K562 (cell line): ENCODE measurements around the gene HEATR1. TPM values are rescaled to one million over a fixed set of nuclear protein-coding genes. Genes with fewer than 3 reads are reported as not detected.

ENCODE experiments used
- ADNP ChIP-seq: fragments of 200-800 bp; sonication (Bioruptor generic); IDR thresholded peaks from 2 replicates; pipeline ENCODE4 v1.6.1; 2016; ENCODE audit warnings: missing genetic modification characterization, missing compliant biosample characterization
- EP300 ChIP-seq: IDR thresholded peaks from 2 replicates; pipeline ENCODE4 v1.6.1; 2012; ENCODE audit warnings: low read length, improper control_type of control experiment
- EP400 ChIP-seq: fragments of 450-650 bp; IDR thresholded peaks from 2 replicates; pipeline ENCODE4 v1.6.1; 2017; ENCODE audit warnings: antibody characterized with exemption, mild to moderate bottlenecking, moderate library complexity
- ESRRA ChIP-seq: fragments of 450-650 bp; IDR thresholded peaks from 2 replicates; pipeline ENCODE4 v1.6.1; 2014; ENCODE audit warnings: low read depth, mild to moderate bottlenecking, moderate library complexity, borderline replicate concordance
- HIVEP1 ChIP-seq: fragments of 250-450 bp; sonication (Bioruptor Pico); IDR thresholded peaks from 2 replicates; pipeline ENCODE4 v1.4.0; 2020; ENCODE audit warnings: mild to moderate bottlenecking
- MEIS2 ChIP-seq: fragments of 450-650 bp; IDR thresholded peaks from 2 replicates; pipeline ENCODE4 v1.6.1; 2014; ENCODE audit warnings: mild to moderate bottlenecking; ENCODE audit not compliant: partially characterized antibody
- MIER1 ChIP-seq: fragments of 450-650 bp; IDR thresholded peaks from 2 replicates; pipeline ENCODE4 v1.6.1; 2016; ENCODE audit warnings: antibody characterized with exemption, mild to moderate bottlenecking, low read depth
- MTA1 ChIP-seq: fragments of 450-650 bp; IDR thresholded peaks from 2 replicates; pipeline ENCODE4 v1.6.1; 2017; ENCODE audit warnings: borderline replicate concordance
- PHB2 ChIP-seq: fragments of 450-650 bp; IDR thresholded peaks from 2 replicates; pipeline ENCODE4 v1.6.1; 2017; ENCODE audit warnings: low read depth
- POLR2AphosphoS2 ChIP-seq: IDR thresholded peaks from 2 replicates; pipeline ENCODE4 v1.6.1; 2012; ENCODE audit warnings: low read length, improper control_type of control experiment
- POLR2AphosphoS5 ChIP-seq: IDR thresholded peaks from 2 replicates; pipeline ENCODE4 v1.6.1; 2011; ENCODE audit warnings: mild to moderate bottlenecking, low read depth, low read length, moderate library complexity; ENCODE audit not compliant: control insufficient read depth, insufficient read depth
- RFX1 ChIP-seq: fragments of 450-650 bp; IDR thresholded peaks from 2 replicates; pipeline ENCODE4 v1.6.1; 2016; ENCODE audit warnings: mild to moderate bottlenecking, moderate library complexity
- RHOXF2B ChIP-seq: fragments of 250-450 bp; sonication (Bioruptor Pico); conservative IDR thresholded peaks from 2 replicates; pipeline ENCODE4 v1.5.1; 2021
- TAL1 ChIP-seq: fragments of 450-650 bp; IDR thresholded peaks from 2 replicates; pipeline ENCODE4 v1.6.1; 2016; ENCODE audit warnings: mild to moderate bottlenecking
- TCFL5 ChIP-seq: fragments of 250-450 bp; sonication (Bioruptor Pico); conservative IDR thresholded peaks from 2 replicates; pipeline ENCODE4 v1.6.1; 2021; ENCODE audit warnings: mild to moderate bottlenecking, moderate library complexity, matching md5 sums
- TEAD4 ChIP-seq, 2 experiments: sonication (generic) in 1 of 2; formaldehyde crosslinking in 1 of 2; IDR thresholded peaks; 2 replicates each; pipeline versions ENCODE4 v1.6.1 to v1.8.0; 2012 to 2022; ENCODE audit warnings: borderline replicate concordance in 1 of 2, inconsistent platforms in 1 of 2, low read length in 1 of 2, mild to moderate bottlenecking in 1 of 2, missing genetic modification reagents in 1 of 2
- ZBTB1 ChIP-seq: sonication (generic); formaldehyde crosslinking; IDR thresholded peaks from 2 replicates; pipeline ENCODE4 v1.8.1; 2023; ENCODE audit warnings: missing genetic modification reagents, low read depth, mild to moderate bottlenecking, borderline replicate concordance
- ZC3H8 ChIP-seq: fragments of 450-650 bp; IDR thresholded peaks from 2 replicates; pipeline ENCODE4 v1.6.1; 2017
- ZNF134 ChIP-seq: fragments of 250-450 bp; sonication (Bioruptor Pico); conservative IDR thresholded peaks from 2 replicates; pipeline ENCODE4 v1.4.0; 2020
- ZNF316 ChIP-seq: fragments of 450-650 bp; IDR thresholded peaks from 2 replicates; pipeline ENCODE4 v1.6.1; 2016
- ZNF324 ChIP-seq: fragments of 250-450 bp; sonication (Bioruptor Pico); IDR thresholded peaks from 2 replicates; pipeline ENCODE4 v1.4.0; 2020; ENCODE audit warnings: mild to moderate bottlenecking
- ZNF41 ChIP-seq: fragments of 250-450 bp; sonication (Bioruptor Pico); conservative IDR thresholded peaks from 2 replicates; pipeline ENCODE4 v1.4.0; 2020; ENCODE audit warnings: mild to moderate bottlenecking
- ZNF584 ChIP-seq: fragments of 200-800 bp; sonication (Bioruptor generic); IDR thresholded peaks from 2 replicates; pipeline ENCODE4 v1.6.1; 2016; ENCODE audit warnings: low read depth, mild to moderate bottlenecking, missing genetic modification characterization, missing compliant biosample characterization
- ZNF75A ChIP-seq: fragments of 450-650 bp; formaldehyde crosslinking; IDR thresholded peaks from 2 replicates; pipeline ENCODE4 v1.4.0; 2020; ENCODE audit warnings: mild to moderate bottlenecking
- ZNF764 ChIP-seq: fragments of 250-450 bp; sonication (Bioruptor Pico); IDR thresholded peaks from 2 replicates; pipeline ENCODE4 v1.4.0; 2020; ENCODE audit warnings: low read depth, mild to moderate bottlenecking, moderate library complexity
- ZSCAN32 ChIP-seq: fragments of 450-650 bp; formaldehyde crosslinking; IDR thresholded peaks from 2 replicates; pipeline ENCODE4 v1.4.0; 2020; ENCODE audit warnings: mild to moderate bottlenecking, moderate library complexity
- polyA plus RNA-seq, 8 experiments: library from polyadenylated mRNA; depleted of rRNA in 4 of 8; stranded (reverse) in 5 of 8; unstranded in 3 of 8; fragments of >200 nt; fragmentation: Nextera tagmentation in 2 of 8; fragmentation: Illumina TruSeq in 1 of 8; extraction: Ambion mirVana in 2 of 8; extraction: Trizol in 1 of 8; gene quantifications; 2 replicates each; pipeline versions ENCODE4 v1.2.1 to v1.2.3, GENCODE V29; 2011 to 2014; ENCODE audit warnings: inconsistent platforms in 1 of 8, missing spikeins in 1 of 8
- total RNA-seq, 7 experiments: library from RNA; depleted of rRNA in 6 of 7; stranded (reverse); fragments of >200 nt in 6 of 7; fragmentation: Illumina TruSeq in 2 of 7; extraction: Trizol in 2 of 7; gene quantifications; 2 replicates each; pipeline versions ENCODE4 v1.2.1 to v1.2.3, GENCODE V29; 2011 to 2021; ENCODE audit warnings: low replicate concordance in 1 of 7
- TF ChIP-seq, protein P1 (sequence below), 2 experiments: fragments of 450-650 bp; IDR thresholded peaks; 2 replicates each; pipeline ENCODE4 v1.6.1; 2018; ENCODE audit warnings: mild to moderate bottlenecking in 2 of 2, low read depth in 1 of 2; ENCODE audit not compliant: partially characterized antibody in 2 of 2

Gene HEATR1
- total and polyA plus RNA-seq, 9 of the 15 experiments (the other 6 are each of a cell fraction or from before 2014, with no cell fraction given), result 28.3 to 108 (median 50.9) TPM

DNA sequence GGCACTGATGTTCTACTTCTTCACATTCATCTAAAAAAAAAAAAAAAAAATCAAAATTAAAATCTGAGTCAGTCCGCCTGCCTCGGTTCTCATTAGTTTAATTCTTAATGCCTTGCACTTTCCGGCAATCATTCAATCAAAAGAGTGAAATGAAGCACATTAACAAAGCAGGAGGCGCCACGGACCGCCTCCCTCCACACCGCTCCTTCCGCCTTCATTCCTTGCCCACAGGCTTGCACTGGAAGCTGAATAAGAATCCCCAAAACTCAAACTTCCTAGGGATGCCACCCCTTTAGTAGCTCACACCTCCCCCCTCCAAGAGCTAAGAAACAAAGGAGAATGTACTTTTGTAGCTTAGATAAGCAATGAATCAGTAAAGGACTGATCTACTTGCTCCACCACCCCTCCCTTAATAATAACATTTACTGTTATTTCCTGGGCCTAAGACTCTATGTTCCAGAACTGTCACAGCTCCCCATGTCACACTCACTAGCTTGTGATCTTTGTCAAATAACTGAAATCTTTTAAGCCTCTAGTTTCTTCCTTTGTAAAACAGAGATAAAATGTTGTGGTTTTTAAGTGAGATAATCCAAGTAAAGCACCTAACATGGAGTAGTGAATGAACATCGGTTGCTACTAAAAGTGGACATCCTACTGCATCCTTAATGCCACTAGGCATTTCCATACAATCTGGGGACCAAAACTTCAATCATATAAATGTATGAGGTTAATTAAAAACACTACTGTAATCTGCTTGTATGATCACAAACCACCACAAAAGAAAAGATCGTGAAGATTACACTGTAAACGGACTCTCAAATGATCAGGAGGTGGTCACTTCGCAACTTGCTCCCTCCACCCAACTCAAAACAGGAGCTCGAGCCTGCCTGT, 53.1 kb downstream of the HEATR1 start (continued):
- peak; percentile 88 for TF ChIP-seq ADNP (tag)
- no peak; the same call in 1 of the 2 replicates for TF ChIP-seq RHOXF2B (CRISPR knock-in tag)
- TF ChIP-seq ZNF584, result 0 out of 2 replicates have a peak, but pooled peaks have one; percentile 7
- TF ChIP-seq ZNF764 (CRISPR knock-in tag), result no peak
- no peak for TF ChIP-seq PHB2
- TF ChIP-seq ZSCAN32 (CRISPR knock-in tag), result no peak
- no peak for TF ChIP-seq MIER1
- peak; percentile 69; the same call in 1 of the 2 replicates for TF ChIP-seq ESRRA
- TF ChIP-seq EP300, result peak; percentile 79
- TF ChIP-seq ZNF316, result no peak
- no peak for TF ChIP-seq RFX1
- no peak for TF ChIP-seq EP400
- TF ChIP-seq ZNF75A (CRISPR knock-in tag), result 0 out of 2 replicates have a peak, but pooled peaks have one; percentile 9
- TF ChIP-seq ZBTB1 (CRISPR knock-in tag), result no peak
- TF ChIP-seq ZNF324 (CRISPR knock-in tag), result no peak
- TF ChIP-seq MEIS2, result peak; percentile 62
- 0 out of 2 replicates have a peak, but pooled peaks have one; percentile 14 for TF ChIP-seq POLR2AphosphoS2
- TF ChIP-seq TCFL5 (CRISPR knock-in tag), result no peak
- no peak for TF ChIP-seq HIVEP1 (CRISPR knock-in tag)
- TF ChIP-seq MTA1, result no peak
- peak; percentile 61; the same call in 1 of the 2 replicates for TF ChIP-seq TEAD4 (IDR thresholded peaks at IDR 0.05; ENCODE audit: low read length)
- no peak for TF ChIP-seq TEAD4 (CRISPR knock-in tag; IDR thresholded peaks at IDR 0.05; ENCODE audit: borderline replicate concordance)
- TF ChIP-seq POLR2AphosphoS5, result no peak
- TF ChIP-seq, protein P1, sequence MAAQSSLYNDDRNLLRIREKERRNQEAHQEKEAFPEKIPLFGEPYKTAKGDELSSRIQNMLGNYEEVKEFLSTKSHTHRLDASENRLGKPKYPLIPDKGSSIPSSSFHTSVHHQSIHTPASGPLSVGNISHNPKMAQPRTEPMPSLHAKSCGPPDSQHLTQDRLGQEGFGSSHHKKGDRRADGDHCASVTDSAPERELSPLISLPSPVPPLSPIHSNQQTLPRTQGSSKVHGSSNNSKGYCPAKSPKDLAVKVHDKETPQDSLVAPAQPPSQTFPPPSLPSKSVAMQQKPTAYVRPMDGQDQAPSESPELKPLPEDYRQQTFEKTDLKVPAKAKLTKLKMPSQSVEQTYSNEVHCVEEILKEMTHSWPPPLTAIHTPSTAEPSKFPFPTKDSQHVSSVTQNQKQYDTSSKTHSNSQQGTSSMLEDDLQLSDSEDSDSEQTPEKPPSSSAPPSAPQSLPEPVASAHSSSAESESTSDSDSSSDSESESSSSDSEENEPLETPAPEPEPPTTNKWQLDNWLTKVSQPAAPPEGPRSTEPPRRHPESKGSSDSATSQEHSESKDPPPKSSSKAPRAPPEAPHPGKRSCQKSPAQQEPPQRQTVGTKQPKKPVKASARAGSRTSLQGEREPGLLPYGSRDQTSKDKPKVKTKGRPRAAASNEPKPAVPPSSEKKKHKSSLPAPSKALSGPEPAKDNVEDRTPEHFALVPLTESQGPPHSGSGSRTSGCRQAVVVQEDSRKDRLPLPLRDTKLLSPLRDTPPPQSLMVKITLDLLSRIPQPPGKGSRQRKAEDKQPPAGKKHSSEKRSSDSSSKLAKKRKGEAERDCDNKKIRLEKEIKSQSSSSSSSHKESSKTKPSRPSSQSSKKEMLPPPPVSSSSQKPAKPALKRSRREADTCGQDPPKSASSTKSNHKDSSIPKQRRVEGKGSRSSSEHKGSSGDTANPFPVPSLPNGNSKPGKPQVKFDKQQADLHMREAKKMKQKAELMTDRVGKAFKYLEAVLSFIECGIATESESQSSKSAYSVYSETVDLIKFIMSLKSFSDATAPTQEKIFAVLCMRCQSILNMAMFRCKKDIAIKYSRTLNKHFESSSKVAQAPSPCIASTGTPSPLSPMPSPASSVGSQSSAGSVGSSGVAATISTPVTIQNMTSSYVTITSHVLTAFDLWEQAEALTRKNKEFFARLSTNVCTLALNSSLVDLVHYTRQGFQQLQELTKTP (IDR thresholded peaks at IDR 0.05; ENCODE audit: low read depth in 1 of 2, partially characterized antibody in 2 of 2), result peak in 1 of 2 experiments; percentile 60
- TF ChIP-seq ZNF41, result peak; percentile 74; the same call in 1 of the 2 replicates
- no peak; the same call in 1 of the 2 replicates for TF ChIP-seq ZNF134 (CRISPR knock-in tag)
- TF ChIP-seq TAL1, result 0 out of 2 replicates have a peak, but pooled peaks have one; percentile 11
- TF ChIP-seq ZC3H8, result no peak
